Renal pelvis (tissue), 4 donors: ENCODE results near the gene WWC1. TPM values are rescaled to one million over a fixed set of nuclear protein-coding genes. Genes with fewer than 3 reads are reported as not detected.
A peak's percentile ranks its signal among the peaks of the same experiment; 100 is the strongest.
"Not testable (repeated sequence)": the region's sequence is repeated elsewhere in the genome, so short reads cannot be mapped to it uniquely, and the experiment has no call there.

Experiments used
- DNase-seq: peaks from one replicate; pipeline ENCODE4 v3.0.0-alpha.2; 2013
- polyA plus RNA-seq, 3 donors: library from polyadenylated mRNA; unstranded; fragments of 120-200 nt; gene quantifications; one replicate each; pipeline ENCODE4 v1.2.1, GENCODE V29; 2013; ENCODE audit not compliant: insufficient read length in 3 of 3

WWC1 gene
- polyA plus RNA-seq, 3 donors, result 75.6 to 99.8 (median 77.3) TPM

- DNase-seq, result no peak
Measured at GRCh38 chr5:168327451-168327850, 36.0 kb downstream of the WWC1 start.

- no peak for DNase-seq
Measured at GRCh38 chr5:168327994-168328393, 36.5 kb downstream of the WWC1 start.

- DNase-seq, result peak; percentile 72
Measured at GRCh38 chr5:168328814-168329213, 37.4 kb downstream of the WWC1 start.

- DNase-seq, result no peak
Measured at GRCh38 chr5:168329302-168329701, 37.9 kb downstream of the WWC1 start.

GRCh38 chr5:168332042-168332441 lies 40.6 kb downstream of the WWC1 start:
- DNase-seq, result no peak

GRCh38 chr5:168334280-168334679 lies 42.8 kb downstream of the WWC1 start:
- no peak for DNase-seq

GRCh38 chr5:168334695-168335094 lies 43.2 kb downstream of the WWC1 start:
- DNase-seq, result peak; percentile 87

- DNase-seq, result no peak
Measured at GRCh38 chr5:168337361-168337760, 45.9 kb downstream of the WWC1 start.

GRCh38 chr5:168339109-168339771 lies 47.8 kb downstream of the WWC1 start:
- no peak for DNase-seq

GRCh38 chr5:168339772-168340140 lies 48.3 kb downstream of the WWC1 start:
- not testable (repeated sequence) for DNase-seq

- DNase-seq, result no peak
Measured at GRCh38 chr5:168340487-168340886, 49.0 kb downstream of the WWC1 start.

- no peak for DNase-seq
Measured at GRCh38 chr5:168341178-168341577, 49.7 kb downstream of the WWC1 start.

GRCh38 chr5:168342151-168342825 lies 50.8 kb downstream of the WWC1 start:
- DNase-seq, result no peak

- no peak for DNase-seq
Measured at GRCh38 chr5:168342985-168343384, 51.5 kb downstream of the WWC1 start.

GRCh38 chr5:168346417-168346816 lies 55.0 kb downstream of the WWC1 start:
- DNase-seq, result peak; percentile 81

GRCh38 chr5:168347368-168348083 lies 56.1 kb downstream of the WWC1 start:
- DNase-seq, result no peak

GRCh38 chr5:168348084-168348414 lies 56.6 kb downstream of the WWC1 start:
- no peak for DNase-seq

- no peak for DNase-seq
Measured at GRCh38 chr5:168350315-168350714, 58.9 kb downstream of the WWC1 start.

GRCh38 chr5:168353216-168353957 lies 61.9 kb downstream of the WWC1 start:
- no peak for DNase-seq

- no peak for DNase-seq
Measured at GRCh38 chr5:168354397-168354796, 63.0 kb downstream of the WWC1 start.

- DNase-seq, result no peak
Measured at GRCh38 chr5:168356171-168356570, 64.7 kb downstream of the WWC1 start.

GRCh38 chr5:168356592-168356991 lies 65.1 kb downstream of the WWC1 start:
- no peak for DNase-seq

GRCh38 chr5:168357876-168358275 lies 66.4 kb downstream of the WWC1 start:
- no peak for DNase-seq
